H9 (cell line): ENCODE measurements around the gene APBB2. TPM values are rescaled to one million over a fixed set of nuclear protein-coding genes. Genes with fewer than 3 reads are reported as not detected.
A peak's percentile ranks its signal among the peaks of the same experiment; 100 is the strongest.

Source experiments
- DNase-seq: peaks from one replicate; pipeline ENCODE4 v3.0.0-alpha.2; 2017
- H2AFZ ChIP-seq: one replicate; pipeline ENCODE4 v1.6.1; 2013; ENCODE audit warnings: mild to moderate bottlenecking, low read length, control low read depth, moderate library complexity
- H2AK5ac ChIP-seq: 2 replicates; pipeline ENCODE4 v1.6.1; 2013; ENCODE audit warnings: low read length, control low read depth, mixed read lengths; ENCODE audit not compliant: insufficient read length
- H2BK120ac ChIP-seq: one replicate; pipeline ENCODE4 v1.6.1; 2013; ENCODE audit warnings: low read depth, mild to moderate bottlenecking, low read length, control low read depth, inconsistent platforms; ENCODE audit not compliant: poor library complexity, severe bottlenecking
- H2BK12ac ChIP-seq: 2 replicates; pipeline ENCODE4 v1.6.1; 2013; ENCODE audit warnings: low read length, control low read depth, mixed read lengths, low read depth; ENCODE audit not compliant: insufficient read length
- H2BK15ac ChIP-seq: 2 replicates; pipeline ENCODE4 v1.6.1; 2013; ENCODE audit warnings: low read depth, low read length, control low read depth
- H2BK20ac ChIP-seq: one replicate; pipeline ENCODE4 v1.6.1; 2013; ENCODE audit warnings: low read depth, mild to moderate bottlenecking, low read length, control low read depth, inconsistent platforms; ENCODE audit not compliant: poor library complexity, severe bottlenecking
- H2BK5ac ChIP-seq: 2 replicates; pipeline ENCODE4 v1.6.1; 2013; ENCODE audit warnings: low read length, control low read depth, mixed read lengths; ENCODE audit not compliant: insufficient read length
- H3K14ac ChIP-seq: 2 replicates; pipeline ENCODE4 v1.6.1; 2013; ENCODE audit warnings: low read length, control low read depth; ENCODE audit not compliant: insufficient read depth
- H3K18ac ChIP-seq: 2 replicates; pipeline ENCODE4 v1.6.1; 2013; ENCODE audit warnings: low read depth, mild to moderate bottlenecking, mixed read lengths, low read length, control low read depth; ENCODE audit not compliant: insufficient read length
- H3K23ac ChIP-seq: 2 replicates; pipeline ENCODE4 v1.6.1; 2013; ENCODE audit warnings: low read length, control low read depth, mixed read lengths, low read depth; ENCODE audit not compliant: insufficient read length
- H3K23me2 ChIP-seq: 2 replicates; pipeline ENCODE4 v1.6.1; 2013; ENCODE audit warnings: low read depth, mild to moderate bottlenecking, mixed read lengths, low read length, control low read depth; ENCODE audit not compliant: insufficient read length, poor library complexity, severe bottlenecking
- H3K27ac ChIP-seq: 2 replicates; pipeline ENCODE4 v1.5.1; 2013; ENCODE audit warnings: low read length, control low read depth, mixed read lengths, low read depth; ENCODE audit not compliant: insufficient read length
- H3K27me3 ChIP-seq: 2 replicates; pipeline ENCODE4 v1.6.1; 2013; ENCODE audit warnings: low read length, control low read depth, inconsistent platforms; ENCODE audit not compliant: insufficient read depth
- H3K4ac ChIP-seq: 2 replicates; pipeline ENCODE4 v1.6.1; 2013; ENCODE audit warnings: low read depth, mild to moderate bottlenecking, control low read depth, inconsistent platforms, low read length, moderate library complexity
- H3K4me1 ChIP-seq: 2 replicates; pipeline ENCODE4 v1.6.1; 2013; ENCODE audit warnings: low read length, control low read depth, inconsistent platforms; ENCODE audit not compliant: insufficient read depth
- H3K4me2 ChIP-seq: 2 replicates; pipeline ENCODE4 v1.6.1; 2013; ENCODE audit warnings: low read length, control low read depth, mixed read lengths; ENCODE audit not compliant: insufficient read length, insufficient read depth
- H3K56ac ChIP-seq: 2 replicates; pipeline ENCODE4 v1.6.1; 2013; ENCODE audit warnings: low read depth, mild to moderate bottlenecking, mixed read lengths, low read length, control low read depth; ENCODE audit not compliant: insufficient read length
- H3K79me1 ChIP-seq: 2 replicates; pipeline ENCODE4 v1.6.1; 2013; ENCODE audit warnings: low read depth, mild to moderate bottlenecking, moderate library complexity, low read length, control low read depth, inconsistent platforms; ENCODE audit not compliant: insufficient read depth, poor library complexity, severe bottlenecking
- H3K79me2 ChIP-seq: 2 replicates; pipeline ENCODE4 v1.6.1; 2013; ENCODE audit warnings: low read length, control low read depth, inconsistent platforms; ENCODE audit not compliant: insufficient read depth
- H3K9ac ChIP-seq: 2 replicates; pipeline ENCODE4 v1.6.1; 2013; ENCODE audit warnings: low read length, control low read depth, mixed read lengths; ENCODE audit not compliant: insufficient read length; ENCODE audit errors: extremely low read depth
- H3K9me3 ChIP-seq: one replicate; pipeline ENCODE4 v1.6.1; 2013; ENCODE audit warnings: low read depth, low read length, inconsistent platforms; ENCODE audit not compliant: control insufficient read depth
- H3T11ph ChIP-seq: one replicate; pipeline ENCODE4 v1.6.1; 2013; ENCODE audit warnings: mild to moderate bottlenecking, low read length, control low read depth, inconsistent platforms
- H4K20me1 ChIP-seq: one replicate; pipeline ENCODE4 v1.6.1; 2013; ENCODE audit not compliant: control insufficient read depth, insufficient read length, insufficient read depth
- H4K5ac ChIP-seq: 2 replicates; pipeline ENCODE4 v1.6.1; 2013; ENCODE audit warnings: low read depth, mild to moderate bottlenecking, mixed read lengths, low read length, control low read depth; ENCODE audit not compliant: insufficient read length
- H4K8ac ChIP-seq: replicated peaks from 2 replicates; pipeline ENCODE4 v1.6.1; 2013; ENCODE audit warnings: low read length, control low read depth, mixed read lengths, low read depth; ENCODE audit not compliant: insufficient read length
- H4K91ac ChIP-seq: 2 replicates; pipeline ENCODE4 v1.6.1; 2013; ENCODE audit warnings: low read depth, mild to moderate bottlenecking, moderate library complexity, mixed read lengths, low read length, control low read depth; ENCODE audit not compliant: insufficient read length
- H3K27ac Mint-ChIP-seq, 3 experiments: 2 replicates in 2 of 3; 3 replicates in 1 of 3; pipeline ENCODE4 v1.8.0; 2020 to 2021; ENCODE audit warnings: mixed read lengths in 3 of 3, mild to moderate bottlenecking in 1 of 3, moderate library complexity in 1 of 3
- H3K27me3 Mint-ChIP-seq: 2 replicates; pipeline ENCODE4 v1.8.0; 2021; ENCODE audit warnings: low read depth, mild to moderate bottlenecking, moderate library complexity, mixed read lengths
- H3K36me3 Mint-ChIP-seq, 3 experiments: 2 replicates in 2 of 3; 3 replicates in 1 of 3; pipeline ENCODE4 v1.8.0; 2020 to 2021; ENCODE audit warnings: low read depth in 3 of 3, mixed read lengths in 3 of 3; ENCODE audit not compliant: insufficient read depth in 1 of 3
- H3K4me1 Mint-ChIP-seq, 2 experiments: 2 replicates each; pipeline ENCODE4 v1.8.0; 2020; ENCODE audit warnings: mixed read lengths in 2 of 2
- H3K4me3 Mint-ChIP-seq, 2 experiments: 2 replicates in 1 of 2; 3 replicates in 1 of 2; pipeline ENCODE4 v1.8.0; 2020 to 2021; ENCODE audit warnings: mild to moderate bottlenecking in 2 of 2, mixed read lengths in 2 of 2, moderate library complexity in 1 of 2
- H3K9me3 Mint-ChIP-seq, 2 experiments: 2 replicates in 1 of 2; 3 replicates in 1 of 2; pipeline ENCODE4 v1.8.0; 2020; ENCODE audit warnings: mild to moderate bottlenecking in 2 of 2, mixed read lengths in 2 of 2, moderate library complexity in 1 of 2
- CTCF ChIP-seq: fragments of 200-600 bp; sonication (generic); conservative IDR thresholded peaks from 3 replicates; pipeline ENCODE4 v1.8.0; 2021; ENCODE audit warnings: antibody characterized with exemption, mild to moderate bottlenecking
- WGBS: extraction: QIAGEN DNeasy Blood & Tissue Kit; methylation state at CpG from one replicate; pipeline ENCODE4 v1.1.7; 2013; ENCODE audit warnings: missing lambda C conversion rate, low lambda C conversion rate, mixed read lengths; ENCODE audit not compliant: insufficient read length; ENCODE audit errors: extremely low coverage; 5-methylcytosine and 5-hydroxymethylcytosine counted together
- total RNA-seq: library from RNA; stranded (reverse); gene quantifications from 2 replicates; pipeline ENCODE4 v1.2.1, GENCODE V29; 2021

Gene APBB2
- total RNA-seq, 1 experiment from 2014 or later: 39.6 TPM

DNA sequence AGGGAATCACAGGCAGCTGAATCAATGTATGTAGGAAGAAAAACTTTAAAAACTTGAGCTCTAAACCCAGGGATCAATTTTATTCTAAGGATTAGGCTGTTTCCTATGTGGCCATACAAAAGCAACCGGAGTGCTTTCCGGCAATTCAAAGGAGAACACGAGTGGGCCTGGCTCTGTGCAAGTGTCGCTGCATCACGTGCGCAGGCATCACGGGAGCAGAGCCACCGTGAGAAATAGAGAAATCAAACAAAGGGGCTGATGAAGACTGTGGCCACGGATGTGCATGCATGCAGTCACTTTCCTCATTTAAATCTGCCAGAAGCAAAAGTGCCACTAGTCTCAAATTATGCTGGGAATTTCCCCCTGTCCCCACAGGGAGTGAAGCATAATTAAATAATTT, 267.7 kb downstream of the APBB2 start:
- no peak overlapping the region for H2BK12ac ChIP-seq
- H3K36me3 Mint-ChIP-seq: peaks cover 0 to 6% (median 4%) of the 10 kb centered on the region in 3 experiments; a peak in 3 of 7 replicates
- no peaks in the 10 kb centered on the region for H3K79me1 ChIP-seq
- no peak overlapping the region for H3K18ac ChIP-seq
- H3K27me3 Mint-ChIP-seq: no peaks in the 10 kb centered on the region
- no peak for DNase-seq
- no peak for TF ChIP-seq CTCF
- H3T11ph ChIP-seq: no peak overlapping the region
- no peaks in the 10 kb centered on the region for H3K79me2 ChIP-seq
- no peaks in the 10 kb centered on the region for H3K23me2 ChIP-seq
- H2BK20ac ChIP-seq: no peak overlapping the region
- no peak overlapping the region for H3K56ac ChIP-seq
- no peaks in the 10 kb centered on the region; the same call in 1 of the 2 replicates for H3K4me1 ChIP-seq
- H3K27me3 ChIP-seq: no peaks in the 10 kb centered on the region
- no peak overlapping the region for H3K27ac ChIP-seq
- H3K4me1 Mint-ChIP-seq: peaks cover 27 to 37% of the 10 kb centered on the region in 2 experiments
- no peak overlapping the region for H3K4ac ChIP-seq
- H4K91ac ChIP-seq: no peak overlapping the region
- no peak overlapping the region for H2AFZ ChIP-seq
- H3K4me3 Mint-ChIP-seq: no peak overlapping the region
- peak overlapping the region in 1 of 3 experiments; percentile 12; a peak in 1 of 7 replicates for H3K27ac Mint-ChIP-seq
- H4K20me1 ChIP-seq: no peaks in the 10 kb centered on the region
- H2BK120ac ChIP-seq: no peak overlapping the region
- no peak overlapping the region for H3K4me2 ChIP-seq
- H3K9me3 Mint-ChIP-seq: no peaks in the 10 kb centered on the region
- no peak overlapping the region for H4K5ac ChIP-seq
- H3K9me3 ChIP-seq: no peaks in the 10 kb centered on the region
- H3K14ac ChIP-seq: no peak overlapping the region
- no CpG with 5 or more reads among the region's 9 CpGs for WGBS
- no peak overlapping the region for H2BK5ac ChIP-seq
- no peak overlapping the region for H3K23ac ChIP-seq
- H2AK5ac ChIP-seq: no peak overlapping the region
- no peak overlapping the region for H3K9ac ChIP-seq
- H4K8ac ChIP-seq: no peak overlapping the region
- no peak overlapping the region for H2BK15ac ChIP-seq
